NCI-H1048 (cell line): ENCODE measurements around the gene USP36.
"Not testable (repeated sequence)": the region's sequence is repeated elsewhere in the genome, so short reads cannot be mapped to it uniquely, and the experiment has no call there.

ENCODE experiments used
- DNase-seq: peaks from one replicate; lab custom pipeline; 2025; lab: John Stamatoyannopoulos, UW

The USP36 gene

DNA sequence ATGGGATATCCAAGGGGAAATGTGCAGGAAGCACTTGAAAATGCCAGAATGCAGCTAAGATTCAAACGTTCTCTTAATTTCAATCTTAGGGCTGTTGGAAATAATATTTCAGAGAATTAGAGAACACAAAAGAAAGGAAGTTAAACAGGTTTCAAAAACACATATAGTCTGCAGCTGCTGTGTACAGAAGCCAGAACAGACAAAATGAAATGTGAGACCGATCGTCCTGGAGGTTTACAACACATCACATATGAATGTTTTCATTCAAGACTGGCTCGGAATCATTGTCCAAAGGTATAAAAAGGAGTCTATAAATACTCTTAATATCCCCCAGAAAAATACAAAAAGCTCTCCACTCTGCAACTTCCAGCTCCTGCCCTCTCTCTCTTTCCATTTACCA, 72.8 kb downstream of the USP36 start:
- DNase-seq, result no peak

DNA sequence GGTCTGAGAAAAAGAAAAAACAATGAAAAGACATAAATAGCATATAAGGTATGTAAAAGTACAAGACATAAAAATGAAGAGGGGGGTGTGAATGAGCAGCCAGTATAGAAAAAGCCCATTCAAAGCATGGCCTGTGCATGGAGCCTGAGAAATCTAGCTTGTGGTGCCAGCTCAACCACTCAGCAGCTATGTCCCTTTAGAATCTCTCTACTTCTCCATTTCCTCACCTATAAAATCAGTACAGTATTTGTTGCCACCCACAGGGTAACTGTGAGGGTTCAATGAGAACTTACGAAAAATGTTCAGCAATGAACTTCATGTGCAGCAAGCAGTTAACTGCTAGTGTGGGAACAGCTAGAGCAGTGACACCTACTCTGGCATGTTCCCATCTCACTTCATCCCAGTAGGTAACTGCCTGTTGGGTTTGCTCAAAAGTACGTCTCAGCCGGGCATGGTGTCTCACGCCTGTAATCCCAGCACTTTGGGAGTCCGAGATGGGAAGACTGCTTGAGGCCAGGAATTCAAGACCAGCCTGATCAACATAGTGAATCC, 73.8 kb downstream of the USP36 start:
- no peak for DNase-seq

GRCh38 chr17:78766225-78766624, 74.4 kb downstream of the USP36 start:
- no peak for DNase-seq

DNA sequence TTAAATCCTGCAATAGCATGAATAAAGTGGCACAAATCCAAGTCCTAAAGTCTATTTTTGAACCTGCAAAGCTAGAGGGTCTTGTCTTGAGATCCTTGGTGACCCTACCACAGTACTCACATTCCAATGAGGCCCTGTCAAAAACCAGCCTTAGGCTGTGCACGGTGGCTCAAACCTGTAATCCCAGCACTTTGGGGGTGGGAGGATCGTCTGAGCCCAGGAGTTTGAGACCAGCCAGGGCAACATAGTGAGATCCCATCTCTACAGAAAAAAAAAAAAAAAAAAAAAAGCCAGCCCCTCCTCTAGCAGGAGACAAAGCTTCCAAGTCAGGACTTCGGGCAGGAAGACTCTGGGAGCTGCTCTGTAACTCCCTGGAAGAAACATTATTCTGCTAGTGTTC, 74.8 kb downstream of the USP36 start:
- no peak for DNase-seq

- no peak for DNase-seq
These were observed 75.7 kb downstream of the USP36 start for GRCh38 chr17:78764871-78765270.

- DNase-seq, result no peak
These were observed 77.1 kb downstream of the USP36 start for GRCh38 chr17:78763561-78763960.

DNA sequence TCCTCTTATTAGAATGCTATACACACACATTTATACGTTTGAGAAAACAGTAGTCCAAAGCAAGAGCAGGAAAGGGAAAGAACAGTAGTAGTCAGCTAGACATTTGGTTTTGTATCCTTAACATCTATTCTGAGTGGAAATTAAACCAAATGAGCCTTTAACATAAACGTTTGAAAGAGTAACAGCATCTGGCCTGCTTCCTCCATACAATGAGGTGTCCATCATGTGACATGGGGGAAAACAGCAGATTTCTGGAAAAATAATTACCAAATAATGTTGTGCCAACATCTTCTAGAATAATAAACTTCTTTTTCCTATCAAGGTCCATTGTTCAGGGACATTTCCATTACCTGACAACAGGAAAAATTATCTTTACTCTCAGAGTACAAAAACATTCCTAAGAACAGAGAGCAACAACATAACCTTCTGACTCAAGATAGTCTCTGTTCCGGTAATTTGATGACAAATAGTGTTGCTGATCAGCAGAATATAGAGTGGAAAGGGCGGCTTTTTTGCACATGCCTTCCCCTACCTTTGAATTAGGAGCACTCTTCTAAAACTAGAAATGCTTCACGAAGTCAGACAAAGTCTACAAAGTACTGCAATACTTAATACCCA, 78.7 kb downstream of the USP36 start:
- DNase-seq, result no peak

DNA sequence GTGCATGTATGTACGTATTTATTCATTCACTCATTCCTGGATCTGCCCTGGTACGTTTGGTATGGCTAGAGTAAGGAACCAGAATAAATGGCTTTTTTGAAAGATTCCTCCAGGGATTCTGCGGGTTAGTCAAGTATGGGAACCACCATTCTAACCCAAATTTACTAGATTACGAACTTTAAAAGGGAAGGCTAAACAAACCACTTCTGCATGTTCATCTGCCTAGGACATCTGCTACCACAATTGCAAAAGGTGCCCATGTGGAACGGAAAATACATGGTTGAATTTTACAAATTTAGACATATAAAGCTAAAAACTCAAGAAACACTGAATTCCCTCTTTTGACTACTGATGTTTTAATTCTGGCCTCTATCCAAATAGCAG, 80.7 kb downstream of the USP36 start:
- no peak for DNase-seq

GRCh38 chr17:78759203-78759968, 81.2 kb downstream of the USP36 start:
- no peak for DNase-seq

GRCh38 chr17:78753316-78754250, 87.0 kb downstream of the USP36 start:
- no peak for DNase-seq

- DNase-seq, result no peak
These were observed 89.0 kb downstream of the USP36 start for GRCh38 chr17:78751447-78752161.

DNA sequence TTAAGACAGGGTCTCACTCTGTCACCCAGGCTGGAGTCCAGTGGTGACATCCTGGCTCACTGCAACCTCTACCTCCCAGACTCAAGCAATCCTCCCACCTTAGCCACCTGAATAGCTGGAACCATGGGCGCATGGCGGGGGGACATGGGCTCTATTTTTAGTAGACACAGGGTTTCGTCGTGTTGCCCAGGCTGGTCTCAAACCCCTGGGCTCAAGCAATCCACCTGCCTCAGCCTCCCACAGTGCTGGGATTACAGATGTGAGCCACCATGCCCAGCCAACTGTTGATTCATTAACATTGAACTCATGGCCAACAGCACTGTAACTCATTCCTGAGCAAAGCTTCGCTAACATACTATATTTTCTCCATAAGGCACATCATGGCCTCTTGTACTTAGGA, 89.6 kb downstream of the USP36 start:
- not testable (repeated sequence) for DNase-seq

DNA sequence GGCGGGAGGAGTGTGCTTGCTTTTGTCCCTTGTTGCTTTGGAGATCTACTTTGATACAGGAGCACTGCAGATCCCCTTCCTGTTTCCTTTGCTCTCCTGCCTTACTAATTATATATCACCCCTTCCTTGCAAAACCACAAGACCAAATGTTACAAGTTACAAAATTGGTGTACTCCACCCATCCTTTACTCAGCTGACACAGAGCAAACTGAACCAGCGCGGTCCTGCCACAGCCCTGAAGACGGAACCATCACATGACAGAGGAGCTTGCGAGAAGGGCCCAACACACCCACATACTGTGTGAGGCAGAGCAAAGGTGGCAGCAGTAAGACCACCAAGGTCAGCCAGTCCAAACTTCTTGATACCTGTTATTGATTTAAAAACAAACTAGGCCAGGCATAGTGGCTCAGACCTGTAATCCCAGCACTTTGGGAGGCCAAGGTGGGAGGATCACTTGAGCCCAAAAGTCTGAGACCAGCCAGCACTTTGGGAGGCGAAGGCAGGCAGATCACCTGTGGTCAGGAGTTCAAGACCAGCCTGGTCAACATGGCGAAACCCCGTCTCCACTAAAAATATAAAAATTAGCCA, 91.8 kb downstream of the USP36 start:
- no peak for DNase-seq

DNA sequence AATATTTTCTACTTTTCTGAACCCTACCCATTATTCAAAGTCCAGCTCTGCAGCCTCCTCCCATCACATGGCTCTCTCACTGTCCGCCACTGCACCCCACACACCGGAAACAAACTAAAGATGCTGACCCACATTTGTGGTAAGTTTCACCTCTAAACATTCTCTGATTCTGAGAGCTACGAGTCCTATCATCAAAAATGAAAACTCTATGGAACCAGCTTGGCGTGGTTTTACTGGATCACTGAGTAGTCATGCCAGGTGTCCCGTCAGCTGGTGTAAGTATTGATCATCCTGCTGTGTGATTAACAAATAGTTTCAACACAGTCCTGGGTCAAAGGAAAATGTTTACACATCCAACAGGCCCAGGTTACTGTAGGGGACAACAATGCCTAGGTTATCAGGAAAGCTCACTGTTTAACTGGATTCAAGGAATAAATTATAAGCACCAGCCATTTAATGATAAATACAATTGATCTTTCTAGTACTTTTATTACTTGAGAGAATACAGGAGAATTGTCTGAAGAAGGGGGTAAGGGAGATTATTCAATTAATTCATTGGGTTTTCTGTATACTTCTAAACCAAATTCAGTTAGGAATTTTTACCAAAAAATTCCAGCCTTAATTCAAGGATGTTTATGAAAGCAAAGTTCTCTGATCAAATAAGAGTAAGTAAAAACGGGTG, 92.4 kb downstream of the USP36 start:
- DNase-seq, result no peak

DNA sequence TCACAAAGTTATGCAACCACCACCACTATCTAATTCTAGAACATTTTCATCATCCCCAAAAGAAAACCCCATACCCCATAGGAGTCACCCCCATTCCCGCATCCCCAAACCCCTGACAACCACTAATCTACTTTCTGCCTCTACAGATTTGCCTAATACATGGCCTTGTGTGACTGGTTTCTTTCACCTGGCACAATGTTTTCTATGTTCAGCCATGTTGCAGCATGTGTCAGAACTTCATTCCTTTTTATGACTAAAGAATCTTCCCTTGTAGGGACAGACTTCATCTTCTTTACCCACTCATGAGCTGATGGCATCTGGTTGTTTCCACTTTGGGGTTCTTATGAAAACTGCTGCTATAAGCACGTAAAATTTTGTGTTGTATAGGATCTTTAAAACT, 93.1 kb downstream of the USP36 start:
- DNase-seq, result no peak

GRCh38 chr17:78746949-78747269, 93.7 kb downstream of the USP36 start:
- no peak for DNase-seq

- no peak for DNase-seq
These were observed 94.2 kb downstream of the USP36 start for GRCh38 chr17:78746263-78746948.
